Lung (tissue), 12 donors: ENCODE results near the gene AGMO. TPM values are rescaled to one million over a fixed set of nuclear protein-coding genes. Genes with fewer than 3 reads are reported as not detected.
"Not testable (repeated sequence)": the region's sequence is repeated elsewhere in the genome, so short reads cannot be mapped to it uniquely, and the experiment has no call there.

Experiments used
- ATAC-seq: fragments of 200-7000 bp; cut with Tn5 transposase; one replicate; pipeline ENCODE4 v1.9.1; 2020; ENCODE audit warnings: moderate number of reproducible peaks; ENCODE audit not compliant: insufficient read depth, low FRiP score
- DNase-seq, 3 donors: peaks; one replicate each; pipeline ENCODE4 v3.0.0-alpha.2; 2013 to 2017
- H3K27ac ChIP-seq, 2 donors: one replicate each; pipeline ENCODE4 v1.5.1; 2013; ENCODE audit warnings: mild to moderate bottlenecking in 2 of 2, moderate library complexity in 2 of 2, control low read depth in 1 of 2, inconsistent platforms in 1 of 2, low read depth in 1 of 2, low read length in 1 of 2
- H3K27me3 ChIP-seq, 3 donors: one replicate each; pipeline ENCODE4 v1.5.1; 2013; ENCODE audit warnings: low read length in 2 of 3; ENCODE audit not compliant: control insufficient read depth in 3 of 3, insufficient read depth in 3 of 3
- H3K36me3 ChIP-seq, 4 donors: one replicate each; pipeline ENCODE4 v1.5.1; 2013; ENCODE audit warnings: low read length in 4 of 4, mild to moderate bottlenecking in 1 of 4, moderate library complexity in 1 of 4; ENCODE audit not compliant: control insufficient read depth in 4 of 4, insufficient read depth in 4 of 4
- H3K4me1 ChIP-seq, 5 donors: one replicate each; pipeline ENCODE4 v1.5.1; 2013; ENCODE audit warnings: low read length in 5 of 5, mild to moderate bottlenecking in 2 of 5, moderate library complexity in 1 of 5; ENCODE audit not compliant: control insufficient read depth in 5 of 5, insufficient read depth in 5 of 5
- H3K4me3 ChIP-seq: one replicate; pipeline ENCODE4 v1.5.1; 2013; ENCODE audit warnings: mild to moderate bottlenecking, control low read depth, moderate library complexity
- H3K9ac ChIP-seq, 2 donors: one replicate each; pipeline ENCODE4 v1.5.1; 2013; ENCODE audit warnings: low read length in 2 of 2, control low read depth in 1 of 2; ENCODE audit not compliant: insufficient read depth in 1 of 2
- H3K9me3 ChIP-seq, 4 donors: one replicate each; pipeline ENCODE4 v1.5.1; 2013; ENCODE audit warnings: low read length in 3 of 4, mild to moderate bottlenecking in 1 of 4, moderate library complexity in 1 of 4; ENCODE audit not compliant: control insufficient read depth in 4 of 4, insufficient read depth in 3 of 4
- WGBS, 2 donors: extraction: QIAGEN DNeasy Blood & Tissue Kit; methylation state at CpG; one replicate each; pipeline ENCODE4 v1.1.7; 2013; 5-methylcytosine and 5-hydroxymethylcytosine counted together
- polyA plus RNA-seq, 2 donors: library from polyadenylated mRNA; stranded (reverse); fragments of 200-250 nt; gene quantifications; one replicate each; pipeline ENCODE4 v1.2.1, GENCODE V29; 2013
- total RNA-seq, 2 donors: library from RNA; depleted of rRNA in 1 of 2; stranded (reverse); fragments of >200 nt in 1 of 2; gene quantifications; one replicate each; pipeline ENCODE4 v1.2.1, GENCODE V29; 2014 to 2021
- TF ChIP-seq, protein P1 (sequence below): IDR thresholded peaks from 2 replicates; pipeline ENCODE4 v1.5.1; 2012; ENCODE audit warnings: mild to moderate bottlenecking; ENCODE audit errors: control extremely low read depth, extremely low read depth
- donor health status: control.
- donor health status: control.
- donor health status: Bipolar disorder and iron deficiency.
- donor health status: healthy.
- donor health status: DM: yes; HTN: yes; CAD: no.

AGMO gene
- total and polyA plus RNA-seq, 4 donors: 0.03 to 0.74 (median 0.11) TPM

DNA sequence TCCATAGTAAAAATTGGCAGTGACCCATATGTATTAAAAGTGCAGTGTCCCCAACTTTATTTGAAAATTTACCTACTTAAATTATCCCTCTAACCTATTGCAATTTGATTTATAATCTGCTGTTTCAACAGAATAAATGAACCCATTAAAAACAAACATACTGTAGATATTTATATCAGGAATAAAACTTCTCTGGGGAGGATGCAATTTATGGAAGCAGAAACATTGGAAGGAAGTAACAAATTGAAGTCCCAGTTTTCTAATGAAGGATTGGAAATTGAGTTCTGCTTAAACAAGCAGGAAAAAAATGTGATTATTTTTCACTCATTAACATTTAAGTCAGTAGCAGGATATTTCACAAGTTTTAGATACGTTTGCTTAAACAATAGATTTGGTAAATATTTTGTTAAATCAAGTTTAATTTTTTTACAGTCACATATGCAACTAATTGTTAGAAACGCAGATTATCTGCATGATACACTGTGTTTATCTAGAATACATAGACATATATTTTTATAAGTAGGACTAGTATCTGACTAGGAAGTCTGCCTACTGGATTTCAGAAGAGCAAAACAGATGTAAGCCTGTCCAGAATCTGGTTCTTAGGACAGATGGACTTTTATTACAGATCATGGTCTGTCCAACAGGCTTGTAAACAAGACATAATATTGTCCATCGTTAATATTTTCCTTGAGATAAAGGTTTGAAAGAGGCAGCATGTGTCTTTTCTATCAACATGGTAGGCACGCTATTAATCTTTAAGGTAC is 5.3 kb downstream of the AGMO start:
- TF ChIP-seq, protein P1, sequence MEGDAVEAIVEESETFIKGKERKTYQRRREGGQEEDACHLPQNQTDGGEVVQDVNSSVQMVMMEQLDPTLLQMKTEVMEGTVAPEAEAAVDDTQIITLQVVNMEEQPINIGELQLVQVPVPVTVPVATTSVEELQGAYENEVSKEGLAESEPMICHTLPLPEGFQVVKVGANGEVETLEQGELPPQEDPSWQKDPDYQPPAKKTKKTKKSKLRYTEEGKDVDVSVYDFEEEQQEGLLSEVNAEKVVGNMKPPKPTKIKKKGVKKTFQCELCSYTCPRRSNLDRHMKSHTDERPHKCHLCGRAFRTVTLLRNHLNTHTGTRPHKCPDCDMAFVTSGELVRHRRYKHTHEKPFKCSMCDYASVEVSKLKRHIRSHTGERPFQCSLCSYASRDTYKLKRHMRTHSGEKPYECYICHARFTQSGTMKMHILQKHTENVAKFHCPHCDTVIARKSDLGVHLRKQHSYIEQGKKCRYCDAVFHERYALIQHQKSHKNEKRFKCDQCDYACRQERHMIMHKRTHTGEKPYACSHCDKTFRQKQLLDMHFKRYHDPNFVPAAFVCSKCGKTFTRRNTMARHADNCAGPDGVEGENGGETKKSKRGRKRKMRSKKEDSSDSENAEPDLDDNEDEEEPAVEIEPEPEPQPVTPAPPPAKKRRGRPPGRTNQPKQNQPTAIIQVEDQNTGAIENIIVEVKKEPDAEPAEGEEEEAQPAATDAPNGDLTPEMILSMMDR: no peak
- no peak overlapping the region for H3K4me3 ChIP-seq
- 71 to 78% methylated on average over 4 of the region's 4 CpGs for WGBS, 2 donors

DNA sequence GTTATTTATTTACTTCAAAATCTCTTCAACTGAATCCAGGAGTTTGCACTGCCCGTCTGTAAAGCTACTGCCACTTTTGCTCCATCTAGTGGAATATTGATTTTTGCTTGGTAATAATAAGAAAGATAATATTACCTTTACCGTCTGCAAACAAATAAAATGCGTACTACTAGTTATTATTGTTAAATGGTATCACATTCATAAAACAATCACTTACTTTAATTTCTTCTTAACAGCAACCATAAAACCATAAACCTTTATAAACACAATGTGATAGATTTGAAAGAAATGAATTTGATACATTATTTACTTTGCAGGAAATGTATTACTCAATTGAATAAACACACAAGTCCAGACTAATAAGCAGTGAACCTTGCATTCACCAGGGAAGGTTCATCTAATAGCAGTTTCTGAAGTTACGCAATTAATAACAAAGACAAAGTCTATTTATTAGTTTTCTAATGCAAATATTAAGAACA is 6.4 kb downstream of the AGMO start:
- H3K4me3 ChIP-seq: no peak overlapping the region
- H3K9ac ChIP-seq: no peak overlapping the region
- DNase-seq: peak in 2 of 3 donors; percentile 45 to 66
- no peaks in the 10 kb centered on the region for H3K36me3 ChIP-seq
- H3K27me3 ChIP-seq: no peaks in the 10 kb centered on the region
- no peak overlapping the region for H3K27ac ChIP-seq
- no peaks in the 10 kb centered on the region for H3K9me3 ChIP-seq
- H3K4me1 ChIP-seq: peaks cover 0 to 7% (median 0%) of the 10 kb centered on the region in 5 donors
- WGBS, 2 donors: 63 to 72% methylated on average over 4 of the region's 4 CpGs
- TF ChIP-seq, protein P1: no peak
- ATAC-seq: no peak

More for the DNA sequence above, 5.3 kb downstream of the AGMO start:
- ATAC-seq (no peak), DNase-seq (no peak)
- H3K9ac ChIP-seq: no peak overlapping the region
- H3K36me3 ChIP-seq: no peaks in the 10 kb centered on the region
- peaks cover 0 to 7% (median 0%) of the 10 kb centered on the region in 5 donors for H3K4me1 ChIP-seq
- no peaks in the 10 kb centered on the region for H3K9me3 ChIP-seq
- H3K27me3 ChIP-seq: no peaks in the 10 kb centered on the region
- H3K27ac ChIP-seq: no peak overlapping the region

DNA sequence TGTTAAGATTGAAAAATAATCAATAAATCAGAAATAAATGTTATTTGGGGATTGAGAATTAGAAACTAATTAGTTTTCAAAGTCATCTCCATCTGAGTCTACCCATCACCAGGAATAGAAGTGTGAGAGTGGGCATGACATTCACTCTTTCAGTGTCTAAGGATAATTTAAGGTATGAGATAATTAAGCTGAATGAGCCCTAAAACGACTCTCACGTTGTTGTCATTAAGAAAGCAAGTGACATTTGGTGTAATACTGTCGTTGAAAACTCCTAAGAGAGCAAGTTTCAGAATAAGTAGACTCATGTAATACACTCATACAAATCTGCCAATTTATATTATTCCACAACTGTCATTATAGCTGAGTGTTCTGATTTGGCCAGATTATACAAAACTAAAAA is 7.1 kb downstream of the AGMO start:
- Histone ChIP-seq H3K27ac (no peak overlapping the region), H3K36me3 (no peaks in the 10 kb centered on the region), H3K4me1 (peaks cover 0 to 7% (median 0%) of the 10 kb centered on the region in 5 donors), H3K27me3 (no peaks in the 10 kb centered on the region), H3K4me3 (no peak overlapping the region), H3K9ac (no peak overlapping the region), H3K9me3 (no peaks in the 10 kb centered on the region)
- TF ChIP-seq, protein P1: no peak
- ATAC-seq (no peak), DNase-seq (no peak)
- WGBS, 2 donors: 69% methylated on average over 3 of the region's 3 CpGs

DNA sequence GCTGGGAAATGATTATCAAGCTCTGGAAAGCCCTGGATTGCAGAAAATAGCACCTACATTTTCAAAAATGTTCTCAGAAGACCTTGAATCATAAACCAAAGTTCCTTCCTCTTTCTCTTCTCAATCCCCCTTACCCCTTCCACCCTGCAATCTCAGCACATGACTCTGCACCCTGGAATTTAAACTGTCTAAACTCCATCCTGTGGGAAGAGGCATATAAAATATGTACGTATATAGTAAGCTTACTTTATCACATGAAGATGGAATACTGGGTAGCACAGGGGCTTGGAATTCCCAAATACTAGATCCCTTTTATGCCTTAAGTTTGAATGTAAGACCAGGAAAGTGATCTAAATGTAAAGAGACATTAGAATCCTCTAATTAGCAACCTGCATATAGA is 7.7 kb downstream of the AGMO start:
- TF ChIP-seq, protein P1: no peak
- H3K4me1 ChIP-seq: peaks cover 0 to 7% (median 0%) of the 10 kb centered on the region in 5 donors
- H3K4me3 ChIP-seq: no peak overlapping the region
- H3K27ac ChIP-seq: no peak overlapping the region
- 81 to 86% methylated on average over 1 of the region's 1 CpG for whole genome bisulfite sequencing, 2 donors
- DNase-seq (no peak), ATAC-seq (no peak)
- H3K36me3 ChIP-seq: no peaks in the 10 kb centered on the region
- no peaks in the 10 kb centered on the region for H3K9me3 ChIP-seq
- no peaks in the 10 kb centered on the region for H3K27me3 ChIP-seq
- no peak overlapping the region for H3K9ac ChIP-seq

DNA sequence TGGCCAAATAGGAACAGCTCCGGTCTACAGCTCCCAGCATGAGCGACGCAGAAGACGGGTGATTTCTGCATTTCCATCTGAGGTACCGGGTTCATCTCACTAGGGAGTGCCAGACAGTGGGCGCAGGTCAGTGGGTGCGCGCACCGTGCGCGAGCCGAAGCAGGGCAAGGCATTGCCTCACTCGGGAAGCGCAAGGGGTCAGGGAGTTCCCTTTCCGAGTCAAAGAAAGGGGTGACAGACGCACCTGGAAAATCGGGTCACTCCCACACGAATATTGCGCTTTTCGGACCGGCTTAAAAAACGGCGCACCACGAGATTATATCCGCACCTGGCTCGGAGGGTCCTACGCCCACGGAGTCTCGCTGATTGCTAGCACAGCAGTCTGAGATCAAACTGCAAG is 14.5 kb downstream of the AGMO start:
- not testable (repeated sequence) for DNase-seq, ATAC-seq, H3K4me3 ChIP-seq, H3K9me3 ChIP-seq, H3K27me3 ChIP-seq, H3K36me3 ChIP-seq, H3K27ac ChIP-seq, H3K4me1 ChIP-seq, H3K9ac ChIP-seq
- 72 to 88% methylated on average over 14 to 18 of the region's 29 CpGs for WGBS, 2 donors
